Muscle of back (tissue), 11 donors: ENCODE data around the gene KRTAP3-2. TPM values are rescaled to one million over a fixed set of nuclear protein-coding genes. Genes with fewer than 3 reads are reported as not detected.

ENCODE experiments used
- DNase-seq, 3 donors: peaks; one replicate each; pipeline versions ENCODE4 v3.0.0 to v3.0.0-alpha.2; 2013
- polyA plus RNA-seq, 10 donors: library from polyadenylated mRNA; unstranded; fragments of 120-200 nt; gene quantifications; one replicate each; pipeline ENCODE4 v1.2.1, GENCODE V29; 2013; ENCODE audit not compliant: insufficient read length in 10 of 10

The KRTAP3-2 gene
- polyA plus RNA-seq, 10 donors, result 0.29 to 0.91 (median 0.58) TPM; not detected in 1

DNA sequence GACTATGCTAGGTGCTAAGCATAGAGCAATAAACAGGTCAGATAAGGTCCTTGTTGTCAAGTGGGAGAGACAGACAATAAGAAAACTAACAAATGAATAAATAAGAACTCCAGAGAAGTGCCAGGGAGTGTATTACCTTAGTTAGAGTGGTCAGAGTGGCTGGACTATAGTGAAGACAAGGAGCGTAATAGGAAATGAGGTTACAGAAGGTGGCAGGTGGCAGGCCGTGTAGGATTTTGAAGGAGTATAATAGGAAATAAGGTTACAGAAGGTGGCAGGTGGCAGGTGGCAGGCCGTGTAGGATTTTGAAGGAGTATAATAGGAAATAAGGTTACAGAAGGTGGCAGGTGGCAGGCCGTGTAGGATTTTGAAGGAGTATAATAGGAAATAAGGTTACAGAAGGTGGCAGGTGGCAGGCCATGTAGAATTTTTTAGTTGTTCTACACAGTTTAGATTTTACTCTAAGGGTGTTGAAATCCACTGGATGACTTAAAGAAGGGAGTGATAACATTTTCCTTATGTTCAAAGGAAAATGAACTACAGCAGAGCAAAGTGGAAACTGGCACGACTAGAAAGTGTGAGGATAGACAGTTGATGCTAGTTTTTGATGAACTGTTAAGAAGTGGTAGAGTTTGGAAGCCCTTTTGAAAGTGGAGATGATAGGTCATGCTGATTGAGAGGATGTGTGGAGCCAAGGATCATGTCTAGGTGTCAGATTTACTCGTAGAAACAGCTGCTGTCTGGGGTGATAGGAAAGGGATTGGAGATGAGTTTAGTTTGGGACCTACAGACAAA is 12.8 kb upstream of the KRTAP3-2 start:
- DNase-seq, result no peak

DNA sequence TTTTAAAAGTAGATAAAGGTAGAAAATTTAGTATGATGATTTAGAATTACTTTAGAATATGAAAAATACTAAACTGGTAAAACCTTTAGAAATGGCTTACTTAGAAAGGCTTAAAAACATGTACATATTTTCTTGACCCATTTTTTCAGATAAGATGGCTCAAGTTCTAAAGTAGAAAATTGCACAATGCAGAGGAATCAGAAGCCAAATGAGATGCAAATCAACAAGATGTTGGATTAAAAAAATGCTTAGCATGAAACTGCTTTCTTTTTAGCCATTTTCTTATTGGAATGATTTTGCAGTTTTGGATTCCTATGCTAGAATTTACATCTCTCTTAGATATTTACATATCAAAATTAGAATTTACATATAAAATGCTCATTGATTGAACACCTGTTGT is 10.7 kb upstream of the KRTAP3-2 start:
- no peak for DNase-seq

- DNase-seq, result no peak
Observed at GRCh38 chr17:41009936-41010335, 10.2 kb upstream of the KRTAP3-2 start.

DNA sequence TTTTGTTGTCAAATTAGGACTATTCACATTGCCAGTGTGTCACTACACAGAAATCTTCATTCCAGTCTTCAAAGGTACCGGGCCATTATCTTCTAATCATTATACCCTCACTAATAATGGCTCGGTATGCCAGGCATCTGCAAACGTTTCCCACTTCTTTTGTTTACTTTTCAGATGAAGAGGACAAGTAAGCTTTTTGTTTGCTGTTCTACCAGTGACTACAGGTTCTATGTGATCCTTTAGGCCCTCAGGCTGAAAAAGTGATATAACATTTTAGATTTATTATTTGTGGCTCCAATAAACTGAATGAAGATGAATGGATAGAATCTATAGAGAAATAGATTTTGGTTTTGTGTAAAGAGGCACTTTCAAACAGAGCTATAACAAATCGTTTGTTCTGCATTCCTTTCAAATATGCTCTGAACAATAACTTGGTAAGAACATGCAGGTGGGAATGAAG is 9.6 kb upstream of the KRTAP3-2 start:
- no peak for DNase-seq

- DNase-seq, result no peak
Observed at GRCh38 chr17:41008811-41009210, 9.1 kb upstream of the KRTAP3-2 start, which contains the start of gene KRTAP3-1. TSS of gene KRTAP3-1 (minus strand) at chr17:41009128. CDS start at chr17:41009074, 54 bp downstream.

- no peak for DNase-seq
Observed at GRCh38 chr17:41004397-41004796, 4.7 kb upstream of the KRTAP3-2 start.

DNA sequence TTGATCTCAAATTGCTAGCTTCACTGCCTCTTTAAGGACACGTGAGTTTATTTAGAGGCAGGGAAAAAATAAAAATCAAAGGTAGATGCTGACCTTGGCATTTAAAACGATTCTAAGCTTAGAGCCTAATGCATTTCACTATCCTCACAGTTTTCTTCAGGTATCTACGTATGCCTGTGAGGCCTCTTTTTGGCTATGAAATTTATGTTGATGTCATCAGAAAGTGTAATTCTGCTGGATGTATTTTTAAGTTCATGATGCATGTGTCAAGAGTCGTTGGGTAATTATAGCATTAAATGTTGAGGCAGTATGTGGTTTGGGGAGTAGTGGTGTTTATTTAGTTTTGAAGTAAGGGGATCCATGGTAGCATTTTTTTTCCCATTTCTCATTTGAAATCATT is 4.2 kb upstream of the KRTAP3-2 start:
- DNase-seq, result no peak

- no peak for DNase-seq
Observed at GRCh38 chr17:41002814-41003213, 3.1 kb upstream of the KRTAP3-2 start.

DNA sequence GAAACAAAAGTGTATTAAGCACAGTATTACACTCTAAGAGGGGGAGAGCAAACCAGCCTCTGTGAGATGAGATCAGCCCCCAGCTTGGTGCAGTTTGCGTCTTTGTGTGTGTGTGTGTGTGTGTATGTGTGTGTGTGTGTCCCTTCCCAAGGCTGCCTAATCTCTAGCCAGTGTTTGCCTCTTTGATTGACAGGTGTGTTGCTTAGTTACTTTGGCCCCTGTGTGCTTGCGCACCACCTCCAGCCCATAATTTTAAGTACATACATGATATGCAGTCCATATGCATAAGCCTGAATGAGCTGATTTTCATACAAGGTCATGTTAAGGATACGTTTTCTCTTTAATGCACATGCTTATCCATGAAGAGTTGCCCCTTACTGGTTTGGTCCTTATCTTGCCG is 2.1 kb upstream of the KRTAP3-2 start:
- no peak for DNase-seq

GRCh38 chr17:40997361-40997760 is 2.3 kb downstream of the KRTAP3-2 start:
- no peak for DNase-seq

DNA sequence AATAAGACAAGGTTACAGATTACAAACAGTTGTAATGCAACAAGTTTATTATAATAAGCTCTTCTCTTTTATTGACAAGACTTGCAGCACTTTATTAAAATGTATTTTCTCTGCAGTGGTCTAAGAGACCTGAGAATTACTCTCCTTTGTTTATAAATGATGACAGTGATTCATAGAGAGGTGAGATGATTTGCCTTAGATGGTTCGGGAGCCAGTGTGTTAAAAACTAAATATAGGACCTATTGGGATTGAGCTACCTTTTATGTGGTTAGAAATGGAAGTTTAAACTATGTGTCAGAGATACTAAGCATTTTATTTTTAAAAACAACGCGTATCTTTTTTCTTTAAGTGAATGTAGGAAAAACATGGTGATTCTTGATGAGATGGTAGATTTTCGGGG is 2.9 kb downstream of the KRTAP3-2 start:
- DNase-seq, result no peak

DNA sequence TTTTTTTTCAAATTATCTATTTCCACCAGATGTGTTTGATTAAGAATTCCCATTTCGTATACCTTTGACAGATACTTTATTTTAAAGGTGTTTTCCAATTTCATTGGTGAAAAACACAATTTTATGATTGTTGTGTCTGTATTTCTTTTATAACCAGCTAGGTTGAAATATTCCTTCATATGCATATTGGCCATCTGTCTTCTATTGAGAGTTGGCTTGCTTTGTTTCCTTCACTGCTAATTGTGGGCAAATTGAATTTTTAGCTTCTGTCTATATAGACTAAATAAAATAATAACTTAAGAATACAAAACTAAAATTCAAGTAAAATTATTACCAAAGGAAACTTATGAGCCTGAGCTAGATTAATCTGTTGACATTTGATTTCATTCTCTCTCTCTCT is 4.6 kb downstream of the KRTAP3-2 start:
- DNase-seq, result no peak

GRCh38 chr17:40993839-40994238 is 5.9 kb downstream of the KRTAP3-2 start, which contains the start of gene KRTAP3-3:
TSS of gene KRTAP3-3 (minus strand) at chr17:40994164. CDS start at chr17:40994097, 67 bp downstream.
- DNase-seq, result no peak

DNA sequence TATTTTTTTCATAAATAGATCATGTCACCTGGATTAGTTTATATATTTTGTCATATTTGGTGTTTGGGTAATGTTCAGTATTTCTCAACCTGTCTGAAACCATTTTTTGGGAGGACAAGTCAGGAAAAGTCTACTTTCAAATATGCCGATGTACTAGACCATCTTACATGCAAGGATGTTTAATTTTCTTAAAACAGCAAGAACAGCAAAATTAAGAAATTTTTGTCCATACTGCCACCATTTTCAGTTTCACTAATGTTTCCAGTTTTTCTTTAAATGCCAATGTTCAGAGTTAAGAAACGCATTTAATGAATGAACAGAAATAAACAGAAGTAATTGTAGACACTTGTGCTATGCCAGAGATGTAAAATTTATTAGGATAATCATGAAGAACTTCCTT is 6.6 kb downstream of the KRTAP3-2 start:
- DNase-seq, result no peak

- no peak for DNase-seq
Observed at GRCh38 chr17:40992666-40993065, 7.0 kb downstream of the KRTAP3-2 start.

DNA sequence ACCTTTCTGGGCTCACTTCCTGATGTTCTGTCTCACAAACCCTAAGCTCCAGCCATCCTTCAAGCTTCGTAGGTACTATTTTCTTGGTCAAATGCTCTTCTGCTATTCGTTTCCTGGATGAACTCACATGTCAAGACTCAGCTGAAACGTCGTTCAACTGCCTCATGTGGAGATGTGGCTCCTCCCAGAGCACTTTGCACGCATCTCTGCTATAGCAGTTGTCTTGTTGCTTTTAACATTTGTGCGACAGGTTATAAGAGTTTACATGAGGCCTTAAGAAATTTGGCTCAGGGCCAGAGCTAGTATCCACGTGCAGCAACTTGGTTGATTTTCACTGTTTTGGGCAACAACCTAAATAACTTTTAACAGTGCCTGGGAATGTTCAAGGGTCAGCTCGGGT is 12.8 kb downstream of the KRTAP3-2 start:
- no peak for DNase-seq

GRCh38 chr17:40984226-40984625 is 15.5 kb downstream of the KRTAP3-2 start, which contains the start of gene KRT40:
TSS of gene KRT40 (minus strand) at chr17:40984326. CDS start at chr17:40984273, 53 bp downstream.
- no peak for DNase-seq

DNA sequence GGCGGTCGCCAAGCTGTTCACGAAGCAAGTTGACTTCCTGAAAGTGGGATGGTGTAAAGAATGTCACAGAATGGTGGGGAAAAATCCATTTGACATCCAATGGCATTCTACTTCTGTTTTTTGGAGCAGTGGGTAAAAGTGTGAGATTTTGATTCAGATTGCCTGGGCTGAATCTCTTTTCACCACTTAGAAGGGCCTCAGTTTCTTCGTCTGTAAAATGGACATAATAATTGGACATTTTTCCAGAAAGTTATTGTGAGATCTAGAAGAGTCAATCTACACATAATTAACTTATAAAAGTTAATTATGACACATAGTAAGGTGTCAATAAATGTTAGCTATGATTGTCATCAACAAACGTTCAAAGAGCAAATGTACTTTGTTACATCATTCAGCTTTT is 18.6 kb downstream of the KRTAP3-2 start:
- no peak for DNase-seq

GRCh38 chr17:40980596-40980995 is 19.1 kb downstream of the KRTAP3-2 start:
- DNase-seq, result peak; percentile 72 to 91 (median 82)

DNA sequence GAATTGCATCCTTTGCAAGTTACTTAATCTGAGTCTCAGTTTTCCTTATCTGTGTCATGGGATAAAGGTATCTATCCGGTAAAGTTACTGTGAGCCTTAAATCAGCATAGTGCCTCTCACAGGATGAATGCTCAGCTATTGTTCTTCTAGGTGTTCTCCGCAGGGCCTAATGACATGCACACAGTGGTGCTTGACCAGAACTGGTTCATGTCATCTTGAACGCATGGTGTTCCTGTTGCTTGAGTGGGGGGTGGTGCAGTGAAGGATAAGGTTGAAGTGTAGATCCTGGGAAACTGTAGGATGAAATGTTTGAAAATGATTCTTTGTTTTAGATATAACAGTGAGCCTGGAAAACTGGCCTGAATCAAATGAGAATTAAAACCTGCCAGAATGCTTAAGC is 19.6 kb downstream of the KRTAP3-2 start:
- no peak for DNase-seq

GRCh38 chr17:40978575-40979151 is 21.0 kb downstream of the KRTAP3-2 start:
- DNase-seq, result peak in 1 of 3 donors; percentile 27

DNA sequence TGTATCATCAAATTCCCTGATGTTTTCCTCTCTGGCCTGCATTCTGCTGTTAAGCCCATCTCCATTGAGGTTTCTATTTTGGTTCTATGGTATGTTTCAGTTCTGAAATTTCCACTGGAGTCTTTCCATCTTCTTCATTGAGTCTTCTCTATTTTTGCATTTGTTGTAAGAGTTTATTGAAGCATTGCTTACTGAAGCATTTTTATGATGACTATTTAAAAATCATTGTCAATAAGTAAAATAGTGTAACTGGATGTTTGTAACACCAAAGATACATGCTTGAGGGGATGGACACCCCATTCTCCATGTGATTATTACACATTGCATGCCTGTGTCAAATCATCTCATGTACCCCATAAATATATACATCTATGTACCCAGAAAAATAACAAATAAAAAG is 24.2 kb downstream of the KRTAP3-2 start:
- DNase-seq, result no peak

- no peak for DNase-seq
Observed at GRCh38 chr17:40974366-40974765, 25.3 kb downstream of the KRTAP3-2 start.
